ENCODE results near the gene EFNA2.

GRCh38 chr19:1254081-1254527 is 31.6 kb upstream of the EFNA2 start:
- TF ChIP-seq, protein P1, sequence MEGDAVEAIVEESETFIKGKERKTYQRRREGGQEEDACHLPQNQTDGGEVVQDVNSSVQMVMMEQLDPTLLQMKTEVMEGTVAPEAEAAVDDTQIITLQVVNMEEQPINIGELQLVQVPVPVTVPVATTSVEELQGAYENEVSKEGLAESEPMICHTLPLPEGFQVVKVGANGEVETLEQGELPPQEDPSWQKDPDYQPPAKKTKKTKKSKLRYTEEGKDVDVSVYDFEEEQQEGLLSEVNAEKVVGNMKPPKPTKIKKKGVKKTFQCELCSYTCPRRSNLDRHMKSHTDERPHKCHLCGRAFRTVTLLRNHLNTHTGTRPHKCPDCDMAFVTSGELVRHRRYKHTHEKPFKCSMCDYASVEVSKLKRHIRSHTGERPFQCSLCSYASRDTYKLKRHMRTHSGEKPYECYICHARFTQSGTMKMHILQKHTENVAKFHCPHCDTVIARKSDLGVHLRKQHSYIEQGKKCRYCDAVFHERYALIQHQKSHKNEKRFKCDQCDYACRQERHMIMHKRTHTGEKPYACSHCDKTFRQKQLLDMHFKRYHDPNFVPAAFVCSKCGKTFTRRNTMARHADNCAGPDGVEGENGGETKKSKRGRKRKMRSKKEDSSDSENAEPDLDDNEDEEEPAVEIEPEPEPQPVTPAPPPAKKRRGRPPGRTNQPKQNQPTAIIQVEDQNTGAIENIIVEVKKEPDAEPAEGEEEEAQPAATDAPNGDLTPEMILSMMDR (IDR thresholded peaks at IDR 0.05): no peak
- TF ChIP-seq JUN (IDR thresholded peaks at IDR 0.05): no peak
- TF ChIP-seq TP53 (CRISPR knock-in tag; IDR thresholded peaks at IDR 0.05): no peak
- no peak for TF ChIP-seq RAD21 (conservative IDR thresholded peaks at IDR 0.05 in 1 of 2, IDR thresholded peaks at IDR 0.05 in 1 of 2)
- no peak for TF ChIP-seq RCOR1 (IDR thresholded peaks at IDR 0.05; ENCODE audit: low read depth, low read length)

Data from A549 (cell line).